Stomach (tissue), 4 donors: ENCODE results near the gene OR2A12.

Experiments
- CTCF ChIP-seq, 7 experiments: fragments of 450-650 bp in 4 of 7; fragments of 200-600 bp in 3 of 7; sonication (generic) in 3 of 7; IDR thresholded peaks; one replicate each; pipeline ENCODE4 v1.5.1; 2016 to 2019; ENCODE audit warnings: antibody characterized with exemption in 7 of 7, control low read depth in 2 of 7, mild to moderate bottlenecking in 1 of 7
- POLR2A ChIP-seq, 4 donors: fragments of 450-650 bp; IDR thresholded peaks; one replicate each; pipeline ENCODE4 v1.6.1; 2016; ENCODE audit warnings: antibody characterized with exemption in 4 of 4, control low read depth in 2 of 4, mild to moderate bottlenecking in 1 of 4, moderate library complexity in 1 of 4

GRCh38 chr7:144105211-144105610, 19.1 kb downstream of the OR2A12 start:
- TF ChIP-seq CTCF (IDR thresholded peaks at IDR 0.05), result no peak
- TF ChIP-seq POLR2A (IDR thresholded peaks at IDR 0.05), result no peak
